ENCODE data around the gene NEU4.

NEU4 gene

GRCh38 chr2:241850544-241851324 is 41.7 kb downstream of the NEU4 start:
- DNase-seq (ENCODE audit: low spot score): peak; percentile 17
- in situ Hi-C loops (cut with MboI; ENCODE audit: low pct_unique_long_range_greater_than_20kb, low sequenced_read_pairs, unreplicated experiment): no loop called here
- TF ChIP-seq CTCF (IDR thresholded peaks at IDR 0.05; ENCODE audit: extremely low read depth, insufficient read depth, missing control alignments): no peak

- peak; percentile 22 for DNase-seq (ENCODE audit: low spot score)
- TF ChIP-seq CTCF (IDR thresholded peaks at IDR 0.05; ENCODE audit: extremely low read depth, insufficient read depth, missing control alignments): no peak
- in situ Hi-C loops (cut with MboI; ENCODE audit: low pct_unique_long_range_greater_than_20kb, low sequenced_read_pairs, unreplicated experiment): no loop called here
Measured at GRCh38 chr2:241851325-241852115, 42.5 kb downstream of the NEU4 start.

GRCh38 chr2:241852116-241852980 is 43.4 kb downstream of the NEU4 start:
- in situ Hi-C loops (cut with MboI; ENCODE audit: low pct_unique_long_range_greater_than_20kb, low sequenced_read_pairs, unreplicated experiment): no loop called here
- TF ChIP-seq CTCF (IDR thresholded peaks at IDR 0.05; ENCODE audit: extremely low read depth, insufficient read depth, missing control alignments): no peak
- DNase-seq (ENCODE audit: low spot score): peak; percentile 28

- TF ChIP-seq CTCF (IDR thresholded peaks at IDR 0.05; ENCODE audit: extremely low read depth, insufficient read depth, missing control alignments): no peak
- in situ Hi-C loops (cut with MboI; ENCODE audit: low pct_unique_long_range_greater_than_20kb, low sequenced_read_pairs, unreplicated experiment): no loop called here
- DNase-seq (ENCODE audit: low spot score): peak; percentile 26
Measured at GRCh38 chr2:241852981-241853631, 44.1 kb downstream of the NEU4 start.

- in situ Hi-C loops (cut with MboI; ENCODE audit: low pct_unique_long_range_greater_than_20kb, low sequenced_read_pairs, unreplicated experiment): no loop called here
- no peak for DNase-seq (ENCODE audit: low spot score)
- TF ChIP-seq CTCF (IDR thresholded peaks at IDR 0.05; ENCODE audit: extremely low read depth, insufficient read depth, missing control alignments): no peak
Measured at GRCh38 chr2:241853651-241854341, 44.8 kb downstream of the NEU4 start.

Measured in GM13977 (cell line).